C1 segment of cervical spinal cord (tissue), 14 donors: ENCODE results near the gene HMX3.

Source experiments
- DNase-seq, 14 donors: peaks; one replicate each; lab custom pipeline; 2025; lab: John Stamatoyannopoulos, UW

HMX3 gene

DNA sequence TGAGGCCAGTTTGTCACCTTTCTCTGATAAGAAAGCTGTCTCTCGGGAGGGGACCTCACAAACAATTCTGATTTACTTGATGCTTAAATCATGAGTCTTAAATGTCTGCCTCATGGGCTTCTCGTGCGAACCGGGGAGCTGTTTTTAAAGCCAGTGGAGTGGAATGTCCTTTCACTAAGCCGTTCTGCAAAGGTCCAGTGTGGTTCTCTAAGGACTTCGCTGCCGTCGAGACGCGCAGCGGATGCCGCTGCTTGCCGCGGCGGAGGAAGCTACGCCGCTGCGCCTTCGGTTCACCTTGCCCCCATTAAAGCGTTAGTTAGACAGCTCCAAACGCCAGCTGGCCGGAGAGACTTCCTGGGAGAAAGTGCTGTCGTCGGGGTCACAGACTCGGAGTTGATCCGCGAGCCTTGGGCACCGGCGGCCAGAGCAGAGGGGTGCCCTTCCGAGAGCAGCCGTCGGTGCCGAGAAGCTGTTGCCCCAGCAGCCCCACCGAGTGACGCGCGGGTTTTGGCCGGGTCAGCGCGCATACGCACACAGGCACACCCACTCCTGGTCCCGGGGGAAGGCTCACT is 1.3 kb upstream of the HMX3 start:
- no peak for DNase-seq

DNA sequence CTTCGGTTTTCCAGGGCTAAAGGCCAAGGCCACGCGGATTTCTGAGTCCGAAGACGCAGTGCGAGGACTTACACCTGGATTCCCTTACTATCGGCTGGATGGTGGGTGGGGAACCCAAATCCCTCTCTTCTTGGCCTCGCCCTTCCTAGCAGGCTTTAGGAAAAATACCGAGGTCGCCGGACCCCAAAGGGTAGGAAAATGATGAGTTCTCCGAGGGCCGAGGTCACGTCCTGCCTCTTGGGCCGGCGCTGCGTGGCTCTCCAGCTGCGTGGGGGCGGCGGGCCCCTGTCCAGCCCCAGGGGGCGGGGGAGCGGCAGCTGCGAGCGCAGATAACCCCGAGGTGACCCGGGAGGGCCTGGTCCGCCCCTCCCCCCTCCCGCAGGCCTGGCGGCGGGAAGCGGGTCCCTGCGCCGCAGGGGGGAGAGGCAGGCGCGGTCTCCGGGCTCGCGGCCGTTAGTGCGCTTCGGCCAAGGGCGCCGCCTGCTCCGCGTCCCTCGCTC is 805 bp upstream of the HMX3 start:
- no peak for DNase-seq

DNA sequence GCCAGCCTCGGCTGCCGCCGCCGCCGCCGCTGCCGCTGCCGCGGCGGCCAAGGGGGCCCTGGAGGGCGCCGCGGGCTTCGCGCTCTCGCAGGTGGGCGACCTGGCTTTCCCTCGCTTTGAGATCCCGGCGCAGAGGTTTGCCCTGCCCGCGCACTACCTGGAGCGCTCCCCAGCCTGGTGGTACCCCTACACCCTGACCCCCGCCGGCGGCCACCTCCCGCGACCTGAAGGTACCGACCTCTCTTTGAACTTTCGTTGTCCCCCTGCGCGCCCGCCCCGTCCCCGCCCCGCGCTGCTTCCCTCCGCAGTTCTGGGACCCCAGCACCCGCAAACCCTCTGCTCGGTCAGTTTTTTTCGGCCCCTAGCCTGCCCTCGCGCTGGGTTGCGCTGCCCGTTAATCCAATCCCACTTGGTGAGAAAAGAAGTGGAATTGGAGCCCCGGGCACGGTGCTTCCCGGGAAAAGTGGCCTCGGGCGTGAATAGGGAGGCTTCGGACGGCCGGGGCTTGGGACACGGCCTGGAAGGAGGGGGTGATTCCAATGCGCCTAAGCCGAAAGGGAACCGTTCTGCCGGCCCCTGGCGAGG is 543 bp downstream of the HMX3 start:
- no peak for DNase-seq

DNA sequence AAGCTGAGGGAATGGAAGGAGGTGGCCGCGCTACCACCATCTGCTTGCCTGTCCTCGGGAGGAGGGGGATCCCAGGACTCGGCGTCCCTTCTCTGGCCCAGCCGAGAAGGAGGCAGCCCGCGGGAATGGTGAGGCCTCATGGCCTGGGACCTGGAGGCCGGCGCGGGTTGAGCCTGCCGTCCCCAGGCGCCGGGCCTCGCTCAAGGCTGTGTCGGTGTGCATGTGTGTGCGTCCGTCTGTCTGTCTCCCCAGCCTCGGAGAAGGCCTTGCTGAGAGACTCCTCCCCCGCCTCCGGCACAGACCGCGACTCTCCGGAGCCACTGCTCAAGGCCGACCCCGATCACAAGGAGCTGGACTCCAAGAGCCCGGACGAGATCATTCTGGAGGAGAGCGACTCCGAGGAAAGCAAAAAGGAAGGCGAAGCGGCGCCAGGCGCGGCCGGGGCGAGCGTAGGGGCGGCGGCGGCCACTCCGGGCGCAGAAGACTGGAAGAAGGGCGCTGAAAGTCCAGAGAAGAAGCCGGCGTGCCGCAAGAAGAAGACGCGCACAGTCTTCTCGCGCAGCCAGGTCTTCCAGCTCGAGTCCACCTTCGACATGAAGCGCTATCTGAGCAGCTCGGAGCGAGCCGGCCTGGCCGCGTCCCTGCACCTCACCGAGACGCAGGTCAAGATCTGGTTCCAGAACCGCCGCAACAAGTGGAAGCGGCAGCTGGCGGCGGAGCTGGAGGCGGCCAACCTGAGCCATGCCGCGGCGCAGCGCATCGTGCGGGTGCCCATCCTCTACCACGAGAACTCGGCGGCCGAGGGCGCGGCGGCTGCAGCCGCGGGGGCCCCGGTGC is 1.3 kb downstream of the HMX3 start:
- DNase-seq = no peak

DNA sequence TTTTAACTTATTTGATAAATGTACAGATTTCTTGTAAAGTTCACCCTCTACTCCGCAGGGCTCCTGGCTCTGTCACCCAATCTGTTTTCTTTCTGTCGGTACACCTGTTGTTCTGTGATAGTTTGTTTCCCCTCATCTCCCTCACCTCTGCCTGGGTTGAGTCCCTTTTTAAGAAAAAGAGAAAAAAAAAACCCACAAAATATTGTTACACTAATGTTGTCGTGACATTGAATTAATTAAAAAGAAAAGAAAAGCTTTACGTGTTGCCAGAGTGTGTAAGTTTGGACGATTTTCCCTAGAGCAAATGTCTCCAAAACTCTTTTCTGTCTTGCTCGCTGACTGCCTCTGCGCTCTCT is 3.4 kb downstream of the HMX3 start:
- DNase-seq = no peak

DNA sequence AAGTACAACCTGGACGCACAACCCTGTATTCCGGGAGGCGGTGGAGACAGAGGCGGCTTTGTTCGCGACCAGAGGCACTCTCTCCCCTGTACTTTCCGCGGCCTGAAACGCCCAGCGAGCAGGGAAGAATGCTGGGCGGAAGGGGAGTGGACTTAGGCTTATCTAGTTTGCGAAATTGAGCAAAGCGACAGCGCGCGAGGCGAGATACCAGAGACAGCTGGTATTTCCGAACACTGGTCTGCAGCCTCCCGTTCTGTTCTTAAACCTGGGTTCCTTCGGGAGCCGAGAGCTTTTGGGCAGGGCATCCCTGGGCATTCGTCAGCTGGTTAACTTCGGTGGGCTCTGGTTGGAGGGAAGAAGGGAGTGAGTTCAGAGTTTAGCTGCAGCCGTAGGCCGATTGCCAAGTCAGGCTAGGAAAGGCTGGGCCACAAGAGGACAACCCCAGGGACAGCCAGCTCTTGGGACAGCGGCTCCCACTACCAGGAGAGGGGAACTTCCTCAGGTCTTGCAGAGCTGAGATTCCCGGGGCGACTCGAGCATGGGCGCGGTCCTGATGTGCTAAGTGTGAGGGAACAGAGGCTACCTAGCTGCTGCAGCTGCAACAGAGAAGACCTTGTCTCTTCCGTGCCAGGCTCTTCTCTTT is 3.9 kb downstream of the HMX3 start:
- no peak for DNase-seq

DNA sequence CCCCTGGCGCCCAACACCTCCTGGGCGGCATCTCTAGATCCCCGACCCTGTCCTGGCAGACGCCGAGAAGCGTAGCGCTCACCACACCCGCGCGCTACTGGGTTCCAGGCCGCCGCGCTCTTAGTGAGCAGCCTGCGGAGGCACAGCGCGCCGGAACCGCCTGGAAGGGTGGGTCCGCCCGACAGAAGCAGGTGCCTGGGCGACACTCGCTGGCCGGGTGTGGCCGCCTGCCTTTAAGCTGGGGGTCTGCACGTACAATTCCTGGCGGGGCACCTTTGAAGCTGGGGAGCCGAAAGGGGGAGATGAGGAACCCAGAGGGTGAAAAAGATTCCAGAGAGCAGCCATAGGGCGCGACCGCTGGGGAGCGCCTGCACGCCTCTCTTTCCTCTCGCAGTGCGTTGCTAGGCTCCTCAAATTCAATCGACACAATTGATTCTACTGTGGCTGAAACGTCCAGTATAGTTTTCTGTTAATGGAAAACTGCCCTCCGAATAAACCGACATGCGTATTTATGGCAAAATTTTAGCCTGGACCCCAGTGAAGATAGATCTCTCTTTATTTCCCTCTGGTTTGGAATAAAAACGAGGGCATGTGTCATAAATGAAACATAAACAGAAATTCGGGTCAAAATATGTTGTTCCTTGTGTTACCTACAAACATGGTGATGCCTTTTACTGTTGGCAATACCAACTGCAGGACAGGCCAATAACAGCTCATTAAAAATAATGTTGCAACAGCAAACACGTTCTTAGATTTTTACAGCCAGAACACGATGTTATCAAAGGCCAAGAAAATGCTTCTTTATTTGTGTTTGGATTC is 4.6 kb downstream of the HMX3 start:
- DNase-seq = no peak

DNA sequence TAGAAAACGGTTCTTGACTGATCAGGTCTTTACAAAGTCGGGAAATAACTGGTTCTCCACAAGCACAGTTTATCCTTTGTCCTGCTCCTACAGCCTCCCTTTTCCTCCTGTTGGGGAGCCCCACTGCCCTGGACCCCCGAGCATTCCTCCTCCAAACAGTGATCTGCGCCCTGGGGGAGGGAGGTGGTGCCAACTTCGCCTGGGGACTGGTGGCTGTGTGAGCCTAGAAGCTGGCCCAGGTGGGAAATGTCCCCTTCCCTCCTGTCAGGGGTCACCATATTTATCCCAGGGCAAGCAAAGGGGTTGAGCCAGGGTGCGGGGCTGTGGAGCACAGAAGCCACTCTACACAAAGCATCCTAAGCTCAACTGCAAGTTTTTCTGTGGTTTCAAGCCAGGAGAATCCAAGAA is 5.2 kb downstream of the HMX3 start:
- DNase-seq = no peak

DNA sequence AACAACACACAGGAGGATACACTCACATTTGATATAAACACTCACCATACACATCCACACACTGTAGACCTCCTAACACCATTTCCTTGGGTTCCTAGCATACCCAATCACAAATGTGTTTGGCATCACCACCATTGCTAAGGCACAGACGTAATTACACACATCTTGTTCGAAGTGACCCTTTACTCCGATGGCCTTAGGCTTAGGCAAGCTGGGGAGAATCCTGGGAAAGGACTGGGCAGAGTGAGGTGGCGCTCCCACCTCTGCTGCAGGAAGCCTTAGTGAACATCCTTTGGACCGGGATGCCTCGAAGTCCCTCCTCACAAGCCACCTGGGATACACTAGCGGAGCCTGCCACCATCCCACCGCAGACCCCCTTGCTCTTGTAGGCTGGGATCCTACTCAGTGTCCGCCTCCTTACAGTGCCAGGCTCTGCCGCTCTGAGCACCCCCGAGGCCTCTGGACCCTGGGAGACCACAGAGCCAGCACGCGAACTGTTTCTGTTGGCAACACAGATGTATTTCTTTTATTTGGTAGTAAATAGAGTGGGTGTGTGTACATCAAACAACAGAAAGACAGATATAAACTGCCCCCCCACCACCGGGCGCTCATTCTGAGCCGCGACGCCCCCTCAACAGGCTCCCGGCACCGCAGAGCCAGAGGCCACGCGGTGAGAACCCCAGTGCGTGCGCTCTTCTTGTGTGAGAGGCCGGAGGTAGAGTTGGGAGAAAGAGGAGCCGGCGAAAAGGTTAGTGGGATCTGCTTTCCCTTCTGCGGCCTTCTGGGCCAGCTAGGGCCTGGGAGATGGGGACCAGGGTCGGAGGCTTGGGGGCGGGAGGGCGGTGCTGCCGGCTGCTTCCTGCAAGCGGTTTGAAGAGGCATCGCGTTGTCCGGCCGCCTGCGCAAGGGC is 6.3 kb downstream of the HMX3 start:
- no peak for DNase-seq

DNA sequence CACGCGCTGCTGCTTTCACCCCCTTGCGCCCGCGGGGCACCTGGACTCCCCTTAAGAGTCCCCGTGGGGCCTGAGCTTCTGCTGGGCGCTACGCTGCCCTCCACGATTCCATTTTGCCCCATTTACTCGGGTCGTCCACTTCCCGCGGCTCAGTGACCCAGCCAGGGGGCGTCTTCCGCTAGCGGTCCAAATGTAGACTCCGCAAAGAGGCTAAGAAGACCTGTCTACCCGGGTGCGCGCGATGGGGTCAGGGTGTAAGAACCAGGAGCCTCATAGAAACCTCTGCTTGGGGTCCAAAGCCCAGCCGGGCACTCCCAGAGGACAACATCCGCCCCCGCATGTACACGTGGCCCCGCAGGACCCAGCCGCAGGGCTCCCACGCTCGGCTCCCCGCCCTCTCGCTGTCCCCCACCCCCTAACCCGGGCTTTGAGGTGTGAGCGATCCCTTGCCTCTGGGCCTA is 7.0 kb downstream of the HMX3 start:
- DNase-seq = no peak

DNA sequence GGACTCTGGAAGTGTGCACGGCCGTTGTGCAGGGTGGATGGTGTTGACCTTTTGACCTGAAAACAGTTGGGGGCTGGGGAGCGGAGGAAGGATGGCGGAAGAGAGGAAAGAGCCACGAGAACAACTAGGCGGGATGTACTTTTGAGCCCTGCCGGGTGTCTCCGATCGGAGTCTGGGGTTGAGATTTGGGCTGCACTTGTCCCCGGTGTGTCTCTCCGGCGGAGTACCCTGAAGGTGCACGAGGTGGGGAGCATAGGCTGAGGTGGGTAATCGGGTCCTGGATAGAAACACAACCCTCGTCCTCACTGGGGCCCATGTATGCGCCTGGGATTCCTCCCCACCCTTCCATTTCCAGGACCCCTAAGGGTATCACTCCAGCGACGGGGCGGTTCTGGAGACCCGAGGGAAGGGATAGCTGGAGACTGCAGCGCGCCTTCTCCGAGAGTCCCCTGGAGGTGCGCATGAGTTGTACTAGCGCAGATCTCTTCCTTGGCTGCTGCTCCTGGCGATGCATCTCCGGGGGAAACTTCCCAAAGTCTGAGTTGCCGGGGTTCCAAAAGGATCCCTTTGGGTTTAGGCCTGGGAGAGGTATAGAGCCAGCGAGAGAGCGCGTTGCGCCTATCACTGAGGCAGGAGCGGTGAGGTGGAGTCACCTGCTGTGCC is 7.5 kb downstream of the HMX3 start:
- DNase-seq = no peak

DNA sequence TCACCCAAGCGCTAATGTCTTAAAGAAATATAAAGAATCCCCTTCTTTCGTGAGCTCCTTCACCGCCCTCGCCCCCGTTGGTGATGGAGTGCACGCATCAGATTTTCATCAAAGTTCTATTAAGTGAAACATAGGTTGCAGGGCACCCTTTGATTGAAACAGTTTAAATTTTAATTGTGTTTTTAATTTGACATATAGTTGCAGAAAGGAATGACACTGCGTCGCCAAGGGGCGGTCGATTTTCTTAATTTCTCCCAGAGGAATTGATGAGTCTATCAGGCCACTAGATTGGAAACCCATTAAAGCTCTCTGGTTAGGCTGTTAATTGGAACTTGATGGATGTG is 8.0 kb downstream of the HMX3 start:
- DNase-seq = no peak

DNA sequence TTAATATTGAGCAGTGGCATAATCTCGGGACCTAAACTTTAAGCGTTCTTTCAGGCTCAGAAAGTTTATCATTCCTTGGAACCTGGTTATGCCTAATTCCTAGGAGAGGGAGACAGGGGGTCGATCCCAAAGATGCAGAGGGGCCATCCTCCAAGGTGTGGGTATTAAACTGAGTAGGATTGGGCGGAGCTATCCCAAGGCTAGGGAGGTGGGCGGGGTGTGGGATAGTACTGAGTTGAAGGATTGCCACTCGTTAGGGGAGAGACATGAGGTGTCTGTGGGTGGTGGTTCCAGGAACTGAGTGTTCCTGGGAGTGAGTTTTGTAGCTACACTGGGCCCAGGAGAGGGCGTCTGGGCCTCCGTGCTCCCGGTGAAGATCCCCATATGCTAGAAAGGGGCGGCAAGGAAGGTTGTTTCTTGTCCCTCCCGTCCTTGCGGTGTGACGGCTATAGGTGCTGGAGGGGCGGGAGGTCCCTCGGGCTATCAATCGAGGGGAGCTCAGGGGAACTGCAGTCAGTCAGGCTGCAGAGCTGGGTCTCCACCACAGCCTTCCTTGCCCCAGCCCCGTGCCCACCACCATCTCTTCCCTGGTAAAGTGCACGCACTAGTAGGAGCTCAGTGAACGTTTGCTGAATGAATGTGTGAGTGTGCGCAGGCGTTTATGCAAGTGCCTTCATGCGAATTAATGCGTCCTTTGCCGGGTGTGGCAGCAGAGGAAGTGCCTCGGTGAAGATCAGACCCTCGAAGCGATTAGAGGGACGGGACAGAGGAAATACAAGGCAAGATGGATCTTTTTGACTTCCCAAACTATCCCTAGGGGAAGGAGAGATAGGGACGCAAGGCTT is 9.1 kb downstream of the HMX3 start:
- DNase-seq = no peak

DNA sequence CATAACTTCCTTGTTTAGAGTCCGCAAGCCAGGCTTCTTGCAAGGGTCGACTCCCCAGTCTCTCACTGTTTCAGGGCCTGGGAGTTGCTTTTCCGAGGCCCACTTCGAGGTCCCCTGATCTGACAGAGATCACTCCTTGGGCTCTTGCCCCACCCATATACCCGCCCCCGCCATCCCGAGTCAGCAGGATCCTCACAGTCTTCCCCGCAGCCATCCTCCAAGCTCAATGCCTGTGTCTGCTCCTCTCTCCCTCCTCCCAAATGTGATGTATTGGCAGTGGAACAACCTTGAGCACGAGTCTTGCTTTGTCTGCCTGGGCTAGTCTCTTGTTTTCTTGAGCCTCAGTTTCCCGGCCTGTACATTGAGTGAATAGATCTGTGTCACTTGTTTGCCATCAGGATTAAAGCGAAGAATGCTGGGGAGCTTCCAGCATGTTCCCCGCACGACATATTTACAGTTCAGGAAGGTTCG is 9.8 kb downstream of the HMX3 start:
- DNase-seq = no peak

DNA sequence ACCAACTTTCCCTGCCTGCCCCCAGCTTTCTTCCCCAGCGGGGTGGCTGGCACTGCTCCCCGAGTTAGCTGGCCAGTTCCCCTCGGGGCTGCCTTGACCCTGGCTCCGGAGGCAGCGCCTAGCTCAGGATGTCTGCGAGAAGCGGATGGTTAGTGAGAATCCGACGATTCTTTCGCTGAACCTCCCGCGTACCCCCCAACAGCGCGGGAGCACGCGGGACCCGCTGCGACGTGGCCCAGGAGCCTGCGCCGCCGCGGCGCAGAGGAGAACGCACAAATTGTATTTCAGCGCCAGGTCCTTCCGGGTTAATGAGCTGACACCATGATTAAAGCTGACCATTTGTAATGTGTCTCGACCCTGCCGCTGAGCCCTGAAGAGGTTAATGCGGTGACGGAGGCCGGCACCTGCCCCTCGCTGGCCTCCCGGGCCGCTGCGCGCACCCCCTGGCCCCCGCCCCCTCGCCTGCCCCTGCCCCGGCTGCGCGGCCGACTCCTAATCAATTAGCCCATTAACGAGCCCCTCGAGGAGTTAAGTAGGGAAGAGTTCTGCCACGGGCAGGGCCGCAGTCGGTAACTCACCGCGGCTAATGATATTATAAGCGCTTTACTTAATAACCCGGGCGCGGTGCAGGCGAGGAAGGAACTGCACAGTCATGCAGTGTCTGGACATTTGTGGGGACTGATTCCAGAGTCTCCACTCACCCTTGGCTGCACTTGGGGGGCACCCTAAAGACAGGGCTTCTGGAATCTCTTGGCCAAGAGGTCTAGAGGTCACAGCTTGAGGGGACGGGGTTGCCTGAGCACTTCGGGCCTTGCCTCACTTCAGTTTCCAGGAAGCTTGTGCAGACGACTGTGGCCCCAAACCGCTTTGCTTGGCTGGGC is 10.5 kb downstream of the HMX3 start:
- DNase-seq = no peak

DNA sequence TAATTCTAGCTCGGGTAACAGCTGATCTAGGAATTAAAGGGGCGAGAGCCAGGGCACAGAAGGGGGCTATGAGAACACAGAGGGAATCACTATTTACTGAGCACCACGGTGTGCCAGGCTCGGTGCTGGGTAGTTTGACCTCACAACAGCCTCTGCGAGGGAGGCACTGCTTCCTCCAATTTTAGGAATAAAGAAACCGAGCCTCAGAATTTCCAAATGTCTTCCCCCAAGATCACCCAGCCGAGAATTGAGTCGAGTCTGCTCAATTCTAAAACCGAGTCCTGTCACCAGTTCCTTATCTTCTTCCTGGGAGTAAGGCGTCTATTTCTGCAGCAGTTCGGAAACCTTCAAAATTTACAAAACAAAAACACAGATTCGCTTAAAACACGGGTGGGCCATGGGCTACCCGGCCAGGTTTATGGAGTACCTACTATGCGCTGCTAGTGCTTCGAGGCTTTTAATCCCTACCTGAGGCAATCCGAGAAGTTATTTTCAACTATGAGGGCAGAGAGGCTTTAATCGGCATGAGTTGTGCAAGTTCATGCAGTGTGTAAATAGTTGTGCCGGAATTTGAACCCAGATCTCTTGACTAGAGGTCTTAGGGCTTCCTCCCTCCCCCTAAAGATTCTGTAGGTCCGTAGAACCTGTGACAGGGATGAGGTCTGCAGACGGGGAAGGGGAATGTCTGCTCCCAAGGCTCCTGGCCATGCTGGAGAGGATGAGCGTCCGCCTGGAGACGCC is 11.3 kb downstream of the HMX3 start:
- no peak for DNase-seq
